A549 (cell line): ENCODE measurements around the gene NKD1. TPM values are rescaled to one million over a fixed set of nuclear protein-coding genes. Genes with fewer than 3 reads are reported as not detected.

Experiments
- ATAC-seq, 2 experiments: fragments of 200-7000 bp in 1 of 2; fragments of >200 bp in 1 of 2; cut with Nextera tagmentation in 1 of 2; cut with Tn5 transposase in 1 of 2; 3 replicates each; pipeline versions ENCODE4 v1.8.0 to v1.9.1; 2018 to 2020; ENCODE audit warnings: mild to moderate bottlenecking in 1 of 2, moderate library complexity in 1 of 2
- CTCF ChIA-PET: fragments of 300-600 bp; sonication (Branson Sonifier 250); formaldehyde crosslinking; extraction: SDS; loops from one replicate; lab custom pipeline; 2021; ENCODE audit warnings: antibody characterized with exemption, inconsistent platforms; lab: Yijun Ruan, JAX
- POLR2A ChIA-PET: fragments of 350-600 bp; formaldehyde crosslinking; extraction: SDS; loops from one replicate; lab custom pipeline; 2021; ENCODE audit warnings: antibody characterized with exemption, inconsistent platforms; lab: Yijun Ruan, JAX
- DNase-seq, 2 experiments: peaks; one replicate each; pipeline versions ENCODE4 v3.0.0 to v3.0.0-alpha.2; 2011 to 2016; ENCODE audit warnings: low read depth in 1 of 2, low spot score in 1 of 2
- FAIRE-seq: peaks from 2 replicates; lab custom pipeline; 2011; peaks lifted over from hg19 to GRCh38; lab: Jason Lieb, UNC
- H3K27ac ChIP-seq, 2 experiments: fragments of >200 bp; sonication (Bioruptor Twin); formaldehyde crosslinking; 3 replicates each; pipeline ENCODE4 v1.5.1; 2016 to 2017
- H3K4me1 ChIP-seq: fragments of >200 bp; sonication (Bioruptor Twin); formaldehyde crosslinking; 3 replicates; pipeline ENCODE4 v1.6.1; 2016
- H3K4me2 ChIP-seq: fragments of >200 bp; sonication (Bioruptor Twin); formaldehyde crosslinking; 3 replicates; pipeline ENCODE4 v1.6.1; 2016
- H3K4me3 ChIP-seq: fragments of >200 bp; sonication (Bioruptor Twin); formaldehyde crosslinking; 3 replicates; pipeline ENCODE4 v1.5.1; 2016
- H3K9me3 ChIP-seq: fragments of >200 bp; sonication (Bioruptor Twin); formaldehyde crosslinking; 3 replicates; pipeline ENCODE4 v1.6.1; 2016
- BCL3 ChIP-seq: fragments of >200 bp; sonication (Bioruptor Twin); formaldehyde crosslinking; IDR thresholded peaks from 3 replicates; pipeline ENCODE4 v1.6.1; 2016
- BHLHE40 ChIP-seq: IDR thresholded peaks from 2 replicates; pipeline ENCODE4 v1.6.1; 2012; ENCODE audit warnings: low read depth, low read length, inconsistent platforms
- CHD4 ChIP-seq: fragments of 200-600 bp; sonication (generic); IDR thresholded peaks from 2 replicates; pipeline ENCODE4 v1.6.1; 2016; ENCODE audit warnings: antibody characterized with exemption, mild to moderate bottlenecking, borderline replicate concordance
- CTCF ChIP-seq: fragments of >200 bp; sonication (Bioruptor Twin); formaldehyde crosslinking; IDR thresholded peaks from 3 replicates; pipeline ENCODE4 v1.5.1; 2016
- FOXS1 ChIP-seq: fragments of 250-450 bp; sonication (Bioruptor Pico); IDR thresholded peaks from 2 replicates; pipeline ENCODE4 v1.5.0; 2020; ENCODE audit warnings: mild to moderate bottlenecking, moderate library complexity
- GATA3 ChIP-seq: IDR thresholded peaks from 2 replicates; pipeline ENCODE4 v1.6.1; 2012; ENCODE audit warnings: borderline replicate concordance
- HOXA7 ChIP-seq: fragments of 250-450 bp; sonication (Bioruptor Pico); IDR thresholded peaks from 2 replicates; pipeline ENCODE4 v1.5.0; 2020; ENCODE audit warnings: mild to moderate bottlenecking, moderate library complexity
- HOXB13 ChIP-seq: fragments of 250-450 bp; sonication (Bioruptor Pico); IDR thresholded peaks from 2 replicates; pipeline ENCODE4 v1.5.0; 2020; ENCODE audit warnings: low read depth, mild to moderate bottlenecking, moderate library complexity
- MAX ChIP-seq: IDR thresholded peaks from 2 replicates; pipeline ENCODE4 v1.6.1; 2012
- MYC ChIP-seq: IDR thresholded peaks from 2 replicates; pipeline ENCODE4 v1.6.1; 2012; ENCODE audit warnings: mild to moderate bottlenecking, inconsistent platforms, low read length, improper control_type of control experiment, borderline replicate concordance
- PHF8 ChIP-seq: fragments of 200-600 bp; sonication (generic); IDR thresholded peaks from 2 replicates; pipeline ENCODE4 v1.6.1; 2016; ENCODE audit warnings: low read depth, mild to moderate bottlenecking, antibody characterized with exemption, moderate library complexity, borderline replicate concordance
- POLR2A ChIP-seq: IDR thresholded peaks from 2 replicates; pipeline ENCODE4 v1.6.1; 2012; ENCODE audit warnings: mild to moderate bottlenecking, low read length
- POLR2AphosphoS2 ChIP-seq: conservative IDR thresholded peaks from 2 replicates; pipeline ENCODE4 v1.6.1; 2012; ENCODE audit warnings: low read length, improper control_type of control experiment, inconsistent platforms
- RAD21 ChIP-seq, 2 experiments: fragments of >200 bp in 1 of 2; sonication (Bioruptor Twin) in 1 of 2; formaldehyde crosslinking in 1 of 2; IDR thresholded peaks in 1 of 2; conservative IDR thresholded peaks in 1 of 2; 2 replicates in 1 of 2; 3 replicates in 1 of 2; pipeline ENCODE4 v1.6.1; 2012 to 2018; ENCODE audit warnings: inconsistent platforms in 1 of 2
- RCOR1 ChIP-seq: fragments of 150-350 bp; IDR thresholded peaks from 2 replicates; pipeline ENCODE4 v1.6.1; 2014; ENCODE audit warnings: antibody characterized with exemption, low read length, low read depth
- RFX5 ChIP-seq: fragments of 450-650 bp; IDR thresholded peaks from 2 replicates; pipeline ENCODE4 v1.7.1; 2014; ENCODE audit warnings: antibody characterized with exemption, mild to moderate bottlenecking, moderate library complexity
- SMC3 ChIP-seq: fragments of >200 bp; sonication (Bioruptor Twin); formaldehyde crosslinking; IDR thresholded peaks from 3 replicates; pipeline ENCODE4 v1.6.1; 2018; ENCODE audit warnings: inconsistent platforms
- TP53 ChIP-seq: fragments of 250-450 bp; sonication (Bioruptor Pico); IDR thresholded peaks from 2 replicates; pipeline ENCODE4 v1.5.0; 2021; ENCODE audit warnings: mild to moderate bottlenecking, moderate library complexity
- ZFP36 ChIP-seq: fragments of 450-650 bp; IDR thresholded peaks from 2 replicates; pipeline ENCODE4 v1.6.1; 2014; ENCODE audit warnings: borderline replicate concordance; ENCODE audit not compliant: partially characterized antibody
- ZNF302 ChIP-seq: fragments of 250-450 bp; sonication (Bioruptor Pico); IDR thresholded peaks from 2 replicates; pipeline ENCODE4 v1.9.0; 2021; ENCODE audit warnings: inconsistent platforms, mild to moderate bottlenecking, moderate library complexity
- WGBS: methylation state at CpG from one replicate; pipeline ENCODE4 v1.1.6; 2017; ENCODE audit errors: missing lambda C conversion rate; 5-methylcytosine and 5-hydroxymethylcytosine counted together
- polyA plus RNA-seq, 4 experiments: library from polyadenylated mRNA; depleted of rRNA in 3 of 4; stranded (reverse); fragments of >200 nt; fragmentation: RNase III in 1 of 4; extraction: RNeasy Plus Mini Kit Qiagen cat#74134 plus additional on column Dnase treatment in 1 of 4; gene quantifications; 2 replicates in 3 of 4; 3 replicates in 1 of 4; pipeline ENCODE4 v1.2.3, GENCODE V29; 2011 to 2017

NKD1 gene
- polyA plus RNA-seq, 2 of the 4 experiments (the other 2 are of a cell fraction), result 0.10 to 0.19 TPM

- TF ChIP-seq RCOR1 (no peak), FOXS1 (CRISPR knock-in tag) (no peak), POLR2AphosphoS2 (no peak), SMC3 (no peak), MYC (no peak), GATA3 (no peak), CHD4 (no peak), RAD21 (conservative IDR thresholded peaks at IDR 0.05 in 1 of 2, IDR thresholded peaks at IDR 0.05 in 1 of 2) (no peak), RFX5 (no peak), TP53 (CRISPR knock-in tag) (no peak), HOXB13 (CRISPR knock-in tag) (no peak)
Observed at GRCh38 chr16:50690177-50690576, 142.0 kb downstream of the NKD1 start (continued).

- FAIRE-seq (no peak), DNase-seq (no peak), ATAC-seq (no peak)
- CTCF ChIA-PET, result interaction anchor here (0.6 kb wide), 1 partner anchor 21 kb away, joined by 3 read pairs; no protein-coding TSS in a partner anchor
- Histone ChIP-seq H3K27ac (no peak overlapping the region), H3K9me3 (no peaks in the 10 kb centered on the region), H3K4me1 (0 out of 3 replicates have a peak, but pooled peaks cover 5% of the 10 kb centered on the region), H3K4me2 (peak overlapping the region; percentile 97; the same call in 2 of the 3 replicates), H3K4me3 (no peak overlapping the region)
- TF ChIP-seq CTCF, result no peak
- POLR2A ChIA-PET, result no interaction called here
- 67% methylated on average over 4 of the region's 4 CpGs for WGBS
Observed at GRCh38 chr16:50692644-50692998, 144.4 kb downstream of the NKD1 start.

- peak within 1 kb of the TSS; percentile 46 for H3K4me3 ChIP-seq
- 25% methylated on average over 36 of the region's 56 CpGs for whole genome bisulfite sequencing
- peak within 1 kb of the TSS; percentile 36 to 70; a peak in 4 of 6 replicates for H3K27ac ChIP-seq
- H3K9me3 ChIP-seq, result no peaks in the 10 kb centered on the region
- CTCF ChIA-PET, result no interaction called here
- ATAC-seq (peak; percentile 70 to 80), FAIRE-seq (no peak), DNase-seq (peak; percentile 10 to 51)
- H3K4me1 ChIP-seq, result 0 out of 3 replicates have a peak, but pooled peaks cover 5% of the 10 kb centered on the region
- peak within 1 kb of the TSS; percentile 97 for H3K4me2 ChIP-seq
- POLR2A ChIA-PET, result no interaction called here
- TF ChIP-seq HOXA7 (CRISPR knock-in tag) (no peak), BHLHE40 (no peak), BCL3 (no peak), RCOR1 (no peak), MAX (no peak), CTCF (no peak), POLR2A (no peak), ZNF302 (CRISPR knock-in tag) (no peak), TP53 (CRISPR knock-in tag) (no peak), RAD21 (conservative IDR thresholded peaks at IDR 0.05 in 1 of 2, IDR thresholded peaks at IDR 0.05 in 1 of 2) (no peak), ZFP36 (no peak), PHF8 (no peak)
Observed at GRCh38 chr16:50692999-50693781, 145.0 kb downstream of the NKD1 start, which contains the start of gene NOD2. Gene NOD2, plus strand, starts transcription at chr16:50693606. Its CDS starts 5,890 bp downstream, at chr16:50699496.
